ENCODE measurements around the gene COBL. TPM values are rescaled to one million over a fixed set of nuclear protein-coding genes. Genes with fewer than 3 reads are reported as not detected.
A peak's percentile ranks its signal among the peaks of the same experiment; 100 is the strongest.

Gene COBL
- total RNA-seq, 4 donors from 2014 or later = 5.9 to 21.3 (median 7.8) TPM

GRCh38 chr7:51300762-51301674, 15.6 kb downstream of the COBL start:
- H3K36me3 ChIP-seq = no peaks in the 10 kb centered on the region
- 91 to 94% methylated on average over 15 to 18 of the region's 30 CpGs for WGBS, 2 donors
- H3K27ac ChIP-seq = no peak overlapping the region
- H3K4me1 ChIP-seq = peaks cover 0 to 2% (median 0%) of the 10 kb centered on the region in 3 donors
- no peaks in the 10 kb centered on the region for H3K9me3 ChIP-seq
- TF ChIP-seq CTCF (IDR thresholded peaks at IDR 0.05) = no peak
- no peak for TF ChIP-seq POLR2A (IDR thresholded peaks at IDR 0.05)
- no peaks in the 10 kb centered on the region for H3K27me3 ChIP-seq
- no peak for DNase-seq
- H3K4me3 ChIP-seq = no peak overlapping the region
- intact Hi-C loops (cut with DNase I) = loop anchor here (10.0 kb wide), 1 partner anchor 64 kb away; no protein-coding TSS in a partner anchor

- Histone ChIP-seq H3K27me3 (no peaks in the 10 kb centered on the region), H3K27ac (no peak overlapping the region), H3K36me3 (no peaks in the 10 kb centered on the region), H3K9me3 (no peaks in the 10 kb centered on the region), H3K4me1 (peaks cover 0 to 16% (median 0%) of the 10 kb centered on the region in 3 donors), H3K4me3 (no peak overlapping the region)
- 89 to 93% methylated on average over 3 of the region's 5 CpGs for WGBS, 2 donors
- intact Hi-C loops (cut with DNase I) = loop anchor here (10.0 kb wide), 1 partner anchor 65 kb away; no protein-coding TSS in a partner anchor
- no peak for TF ChIP-seq POLR2A (IDR thresholded peaks at IDR 0.05)
- peak in 1 of 6 experiments; percentile 7 for TF ChIP-seq CTCF (IDR thresholded peaks at IDR 0.05)
- DNase-seq = no peak
These were observed 17.0 kb downstream of the COBL start for GRCh38 chr7:51299391-51300133.

- Histone ChIP-seq H3K4me1 (peaks cover 0 to 16% (median 0%) of the 10 kb centered on the region in 3 donors), H3K4me3 (no peak overlapping the region), H3K27ac (no peak overlapping the region), H3K9me3 (no peaks in the 10 kb centered on the region), H3K27me3 (no peaks in the 10 kb centered on the region), H3K36me3 (no peaks in the 10 kb centered on the region)
- DNase-seq = no peak
- intact Hi-C loops (cut with DNase I) = no loop called here
- TF ChIP-seq CTCF (IDR thresholded peaks at IDR 0.05) (no peak), POLR2A (IDR thresholded peaks at IDR 0.05) (no peak)
- WGBS, 2 donors = 84 to 90% methylated on average over 5 of the region's 5 CpGs
These were observed 17.7 kb downstream of the COBL start for GRCh38 chr7:51298912-51299311.

- no peaks in the 10 kb centered on the region for H3K36me3 ChIP-seq
- DNase-seq = no peak
- 85 to 87% methylated on average over 2 to 3 of the region's 3 CpGs for whole genome bisulfite sequencing, 2 donors
- H3K27me3 ChIP-seq = no peaks in the 10 kb centered on the region
- no peak overlapping the region for H3K27ac ChIP-seq
- TF ChIP-seq POLR2A (IDR thresholded peaks at IDR 0.05) = no peak
- TF ChIP-seq CTCF (IDR thresholded peaks at IDR 0.05) = no peak
- H3K4me1 ChIP-seq = peaks cover 0 to 16% (median 0%) of the 10 kb centered on the region in 3 donors
- no peak overlapping the region for H3K4me3 ChIP-seq
- H3K9me3 ChIP-seq = no peaks in the 10 kb centered on the region
- intact Hi-C loops (cut with DNase I) = no loop called here
These were observed 18.6 kb downstream of the COBL start for GRCh38 chr7:51297986-51298385.
